ENCODE measurements around the gene ARID1B. TPM values are rescaled to one million over a fixed set of nuclear protein-coding genes. Genes with fewer than 3 reads are reported as not detected.

The ARID1B gene
- total and polyA plus RNA-seq, 2 experiments from 2014 or later: 41.9 to 72.7 TPM

- H3K27ac ChIP-seq: no peak overlapping the region
- no peaks in the 10 kb centered on the region for H3K9me3 ChIP-seq (ENCODE audit: low read depth)
- no peaks in the 10 kb centered on the region for H3K4me1 ChIP-seq (ENCODE audit: low read depth)
- peaks cover 3% of the 10 kb centered on the region for H3K36me3 ChIP-seq
- DNase-seq (ENCODE audit: low read depth in 1 of 2, low spot score in 1 of 2): no peak
- TF ChIP-seq CTCF (IDR thresholded peaks at IDR 0.05; ENCODE audit: low read depth, low read length): no peak
- H3K4me3 ChIP-seq: no peak overlapping the region
- no peaks in the 10 kb centered on the region for H3K27me3 ChIP-seq
Observed at GRCh38 chr6:157177731-157178336, 400.7 kb downstream of the ARID1B start.

- Histone ChIP-seq H3K36me3 (peaks cover 12% of the 10 kb centered on the region), H3K9me3 (ENCODE audit: low read depth) (no peaks in the 10 kb centered on the region), H3K4me3 (no peak overlapping the region), H3K27me3 (no peaks in the 10 kb centered on the region), H3K4me1 (ENCODE audit: low read depth) (peaks cover 6% of the 10 kb centered on the region), H3K27ac (peak overlapping the region; percentile 20)
- TF ChIP-seq CTCF (IDR thresholded peaks at IDR 0.05; ENCODE audit: low read depth, low read length): no peak
- no peak for DNase-seq (ENCODE audit: low read depth in 1 of 2, low spot score in 1 of 2)
Observed at GRCh38 chr6:157181649-157182048, 404.5 kb downstream of the ARID1B start.

GRCh38 chr6:157182503-157183264 is 405.5 kb downstream of the ARID1B start:
- DNase-seq (ENCODE audit: low read depth in 1 of 2, low spot score in 1 of 2): no peak
- H3K27me3 ChIP-seq: no peaks in the 10 kb centered on the region
- peak overlapping the region; percentile 40 for H3K27ac ChIP-seq
- no peaks in the 10 kb centered on the region for H3K9me3 ChIP-seq (ENCODE audit: low read depth)
- TF ChIP-seq CTCF (IDR thresholded peaks at IDR 0.05; ENCODE audit: low read depth, low read length): no peak
- H3K36me3 ChIP-seq: peaks cover 12% of the 10 kb centered on the region
- H3K4me3 ChIP-seq: no peak overlapping the region
- peaks cover 17% of the 10 kb centered on the region for H3K4me1 ChIP-seq (ENCODE audit: low read depth)

GRCh38 chr6:157184202-157185015 is 407.2 kb downstream of the ARID1B start:
- peak; percentile 97 for TF ChIP-seq CTCF (IDR thresholded peaks at IDR 0.05; ENCODE audit: low read depth, low read length)
- DNase-seq (ENCODE audit: low read depth in 1 of 2, low spot score in 1 of 2): peak; percentile 72 to 77
- Histone ChIP-seq H3K4me3 (no peak overlapping the region), H3K9me3 (ENCODE audit: low read depth) (no peaks in the 10 kb centered on the region), H3K4me1 (ENCODE audit: low read depth) (peaks cover 25% of the 10 kb centered on the region), H3K27me3 (no peaks in the 10 kb centered on the region), H3K27ac (no peak overlapping the region), H3K36me3 (peaks cover 15% of the 10 kb centered on the region)

GRCh38 chr6:157185171-157185570 is 408.0 kb downstream of the ARID1B start:
- H3K27me3 ChIP-seq: no peaks in the 10 kb centered on the region
- peaks cover 22% of the 10 kb centered on the region for H3K36me3 ChIP-seq
- H3K4me3 ChIP-seq: no peak overlapping the region
- peaks cover 25% of the 10 kb centered on the region for H3K4me1 ChIP-seq (ENCODE audit: low read depth)
- H3K9me3 ChIP-seq (ENCODE audit: low read depth): no peaks in the 10 kb centered on the region
- no peak for TF ChIP-seq CTCF (IDR thresholded peaks at IDR 0.05; ENCODE audit: low read depth, low read length)
- H3K27ac ChIP-seq: peak overlapping the region; percentile 82
- DNase-seq (ENCODE audit: low read depth in 1 of 2, low spot score in 1 of 2): no peak
